GM19023 (cell line): ENCODE measurements around the gene DRAXIN.

Experiments
- ATAC-seq: cut with Tn5 transposase; IDR thresholded peaks from one replicate; pipeline ENCODE4 v1.9.1; 2021; ENCODE audit warnings: mild to moderate bottlenecking, moderate library complexity; ENCODE audit not compliant: unreplicated experiment

The DRAXIN gene

GRCh38 chr1:11707621-11708276, 16.2 kb downstream of the DRAXIN start:
- no peak for ATAC-seq

GRCh38 chr1:11708554-11709350, 17.2 kb downstream of the DRAXIN start:
- ATAC-seq = no peak

- no peak for ATAC-seq
Observed at GRCh38 chr1:11711490-11711889, 20.0 kb downstream of the DRAXIN start.

GRCh38 chr1:11712285-11712684, 20.8 kb downstream of the DRAXIN start:
- no peak for ATAC-seq

GRCh38 chr1:11713095-11713494, 21.6 kb downstream of the DRAXIN start:
- ATAC-seq = no peak

- no peak for ATAC-seq
Observed at GRCh38 chr1:11714831-11715575, 23.5 kb downstream of the DRAXIN start.

- no peak for ATAC-seq
Observed at GRCh38 chr1:11719313-11720032, 28.0 kb downstream of the DRAXIN start.

- no peak for ATAC-seq
Observed at GRCh38 chr1:11720033-11720376, 28.5 kb downstream of the DRAXIN start.

- ATAC-seq = no peak
Observed at GRCh38 chr1:11720525-11720924, 29.0 kb downstream of the DRAXIN start.

- ATAC-seq = no peak
Observed at GRCh38 chr1:11721311-11721710, 29.8 kb downstream of the DRAXIN start.

- ATAC-seq = no peak
Observed at GRCh38 chr1:11722538-11722937, 31.0 kb downstream of the DRAXIN start.

GRCh38 chr1:11725616-11726015, 34.1 kb downstream of the DRAXIN start:
- no peak for ATAC-seq

GRCh38 chr1:11727119-11727518, 35.6 kb downstream of the DRAXIN start:
- no peak for ATAC-seq

- no peak for ATAC-seq
Observed at GRCh38 chr1:11728126-11728806, 36.8 kb downstream of the DRAXIN start.

GRCh38 chr1:11729155-11729497, 37.6 kb downstream of the DRAXIN start:
- ATAC-seq = no peak

- no peak for ATAC-seq
Observed at GRCh38 chr1:11729498-11730428, 38.3 kb downstream of the DRAXIN start.

GRCh38 chr1:11730429-11730891, 39.0 kb downstream of the DRAXIN start:
- ATAC-seq = no peak

GRCh38 chr1:11731691-11732283, 40.3 kb downstream of the DRAXIN start:
- no peak for ATAC-seq

- ATAC-seq = no peak
Observed at GRCh38 chr1:11733306-11733705, 41.8 kb downstream of the DRAXIN start.
